Karpas-422 (cell line): Measurements from ENCODE around the gene CFL1. TPM values are rescaled to one million over a fixed set of nuclear protein-coding genes. Genes with fewer than 3 reads are reported as not detected.

Experiments used
- DNase-seq: peaks from one replicate; pipeline ENCODE4 v3.0.0-alpha.2; 2015
- H2AFZ ChIP-seq: fragments of 200-600 bp; sonication (generic); 2 replicates; pipeline ENCODE4 v1.6.1; 2014; ENCODE audit warnings: antibody characterized with exemption, low read length, mixed read lengths
- H3K27ac ChIP-seq: fragments of 200-600 bp; sonication (generic); 2 replicates; pipeline ENCODE4 v1.5.1; 2014; ENCODE audit warnings: mild to moderate bottlenecking, low read length, moderate library complexity
- H3K27me3 ChIP-seq: fragments of 200-600 bp; sonication (generic); 2 replicates; pipeline ENCODE4 v1.6.1; 2014; ENCODE audit warnings: low read length, mixed read lengths
- H3K36me3 ChIP-seq: fragments of 200-600 bp; sonication (generic); 2 replicates; pipeline ENCODE4 v1.6.1; 2014; ENCODE audit warnings: low read length, mixed read lengths; ENCODE audit not compliant: insufficient read depth
- H3K4me1 ChIP-seq: fragments of 200-600 bp; sonication (generic); 2 replicates; pipeline ENCODE4 v1.6.1; 2014; ENCODE audit warnings: mild to moderate bottlenecking, low read length, mixed read lengths
- H3K4me2 ChIP-seq: fragments of 200-600 bp; sonication (generic); 2 replicates; pipeline ENCODE4 v1.6.1; 2014; ENCODE audit warnings: low read length, low read depth, mild to moderate bottlenecking; ENCODE audit not compliant: poor library complexity, severe bottlenecking
- H3K4me3 ChIP-seq: fragments of 200-600 bp; sonication (generic); 2 replicates; pipeline ENCODE4 v1.5.1; 2014; ENCODE audit warnings: mild to moderate bottlenecking, antibody characterized with exemption, low read length, mixed read lengths
- H3K79me2 ChIP-seq: fragments of 200-600 bp; sonication (generic); 2 replicates; pipeline ENCODE4 v1.6.1; 2014; ENCODE audit warnings: mild to moderate bottlenecking, low read length, mixed read lengths
- H3K9ac ChIP-seq: fragments of 200-600 bp; sonication (generic); 2 replicates; pipeline ENCODE4 v1.6.0; 2014; ENCODE audit warnings: low read length
- H3K9me2 ChIP-seq: fragments of 200-600 bp; sonication (generic), shearing (Covaris generic); replicated peaks from 2 replicates; pipeline ENCODE4 v1.6.0; 2014; ENCODE audit warnings: mild to moderate bottlenecking, low read length, moderate library complexity; ENCODE audit not compliant: insufficient read depth
- H3K9me3 ChIP-seq: fragments of 300-700, 200-600 bp; sonication (generic); 2 replicates; pipeline ENCODE4 v1.6.1; 2014; ENCODE audit warnings: low read length, mixed read lengths
- H4K20me1 ChIP-seq: fragments of 200-600 bp; sonication (generic); 2 replicates; pipeline ENCODE4 v1.6.1; 2014; ENCODE audit warnings: mild to moderate bottlenecking, antibody characterized with exemption, low read length, low read depth; ENCODE audit not compliant: insufficient read depth
- total RNA-seq: library from RNA; depleted of rRNA; stranded (reverse); fragments of >200 nt; shearing (Covaris generic); gene quantifications from 2 replicates; pipeline ENCODE4 v1.2.3, GENCODE V29; 2014; ENCODE audit warnings: low replicate concordance; rRNA removed

Gene CFL1
- total RNA-seq, result 514 and 827 TPM in 2 replicates

DNA sequence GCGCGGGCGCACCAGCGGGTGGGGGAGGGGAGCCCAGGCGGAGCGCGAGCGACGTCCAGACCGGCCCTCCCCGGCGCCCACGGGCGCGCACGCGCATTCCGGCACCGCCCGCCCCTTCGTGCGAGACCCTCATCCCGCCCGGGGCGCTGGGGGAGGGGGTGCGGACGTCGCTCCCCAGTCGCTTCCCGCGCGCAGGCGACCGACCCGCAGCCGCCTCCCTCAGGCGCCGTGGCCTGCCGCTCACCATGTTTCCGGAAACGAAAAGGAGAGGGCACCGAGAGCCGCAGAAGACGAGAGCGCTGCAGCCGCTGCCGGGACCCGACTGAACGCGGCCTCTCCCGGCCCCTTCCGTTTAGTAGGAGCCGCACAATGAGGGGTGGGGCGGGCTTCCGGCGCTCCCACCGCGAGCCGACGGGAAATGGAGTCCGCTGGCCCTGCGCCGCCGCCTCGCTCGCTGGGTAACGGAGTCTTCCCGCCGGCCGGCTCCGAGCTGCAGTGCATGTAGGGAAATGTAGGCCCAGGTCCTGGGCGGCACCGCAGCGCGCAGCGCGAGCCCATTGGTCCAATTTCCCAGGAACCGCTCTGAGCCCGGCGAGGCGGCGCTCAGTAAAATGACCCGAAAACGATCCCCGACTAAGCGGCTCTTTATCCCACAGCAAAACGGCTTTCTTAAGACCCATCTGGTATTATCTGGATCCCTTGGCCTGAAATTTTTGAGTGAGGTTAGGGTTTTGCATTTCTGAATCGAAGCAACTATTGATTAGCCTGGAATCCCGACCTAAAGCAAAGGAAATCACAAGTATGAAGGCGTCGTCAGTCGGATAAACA, at the start of gene CFL1:
Gene CFL1, minus strand, starts transcription at position 328 of the 828 bp plus-strand sequence. Its CDS starts 81 bp downstream, at position 247.
- Histone ChIP-seq H3K27ac (peak within 1 kb of the TSS; percentile 92), H3K36me3 (peaks cover 52% of the 10 kb centered on the region), H3K9me2 (no peaks in the 10 kb centered on the region), H3K79me2 (peaks cover 40% of the 10 kb centered on the region), H4K20me1 (peaks cover 38% of the 10 kb centered on the region), H3K27me3 (no peaks in the 10 kb centered on the region), H3K9ac (peak within 1 kb of the TSS; percentile 99), H3K9me3 (no peaks in the 10 kb centered on the region), H3K4me3 (peak within 1 kb of the TSS; percentile 95), H2AFZ (no peak within 1 kb of the TSS), H3K4me1 (peaks cover 34% of the 10 kb centered on the region), H3K4me2 (peak within 1 kb of the TSS; percentile 91)
- DNase-seq, result peak; percentile 99

DNA sequence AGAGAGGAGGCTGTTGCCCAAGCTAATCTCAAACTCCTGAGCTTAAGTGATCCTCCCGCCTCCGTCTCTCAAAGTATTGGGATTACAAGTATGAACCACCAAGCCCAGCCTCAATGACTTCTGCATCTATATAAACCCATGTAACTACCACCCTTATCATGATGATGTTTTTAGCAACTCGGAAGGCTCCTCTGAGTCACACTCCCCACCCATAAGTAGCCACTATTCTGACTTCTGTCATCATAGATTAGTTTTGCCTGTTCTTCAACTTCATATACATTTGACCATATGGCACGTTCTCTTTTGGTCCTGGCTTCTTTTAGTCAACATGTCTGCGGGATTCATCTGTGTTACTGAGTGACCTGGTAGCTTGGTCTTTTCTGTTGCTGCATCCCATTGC, 48.6 kb upstream of the CFL1 start:
- H3K9me2 ChIP-seq, result no peaks in the 10 kb centered on the region
- H3K9ac ChIP-seq, result no peak overlapping the region
- no peaks in the 10 kb centered on the region for H3K36me3 ChIP-seq
- no peak overlapping the region for H3K4me3 ChIP-seq
- H4K20me1 ChIP-seq, result no peaks in the 10 kb centered on the region
- H3K4me2 ChIP-seq, result no peak overlapping the region
- no peaks in the 10 kb centered on the region for H3K79me2 ChIP-seq
- DNase-seq, result no peak
- H2AFZ ChIP-seq, result no peak overlapping the region
- no peaks in the 10 kb centered on the region for H3K27me3 ChIP-seq
- H3K27ac ChIP-seq, result no peak overlapping the region
- no peaks in the 10 kb centered on the region for H3K9me3 ChIP-seq
- H3K4me1 ChIP-seq, result no peaks in the 10 kb centered on the region

GRCh38 chr11:65903715-65904114, 45.7 kb upstream of the CFL1 start:
- Histone ChIP-seq H3K9ac (no peak overlapping the region), H3K4me2 (no peak overlapping the region), H3K36me3 (no peaks in the 10 kb centered on the region), H3K27ac (no peak overlapping the region), H3K9me3 (no peaks in the 10 kb centered on the region), H3K9me2 (no peaks in the 10 kb centered on the region), H3K27me3 (no peaks in the 10 kb centered on the region), H3K4me1 (peaks cover 11% of the 10 kb centered on the region), H2AFZ (no peak overlapping the region), H3K79me2 (no peaks in the 10 kb centered on the region), H3K4me3 (no peak overlapping the region), H4K20me1 (no peaks in the 10 kb centered on the region)
- DNase-seq, result no peak

DNA sequence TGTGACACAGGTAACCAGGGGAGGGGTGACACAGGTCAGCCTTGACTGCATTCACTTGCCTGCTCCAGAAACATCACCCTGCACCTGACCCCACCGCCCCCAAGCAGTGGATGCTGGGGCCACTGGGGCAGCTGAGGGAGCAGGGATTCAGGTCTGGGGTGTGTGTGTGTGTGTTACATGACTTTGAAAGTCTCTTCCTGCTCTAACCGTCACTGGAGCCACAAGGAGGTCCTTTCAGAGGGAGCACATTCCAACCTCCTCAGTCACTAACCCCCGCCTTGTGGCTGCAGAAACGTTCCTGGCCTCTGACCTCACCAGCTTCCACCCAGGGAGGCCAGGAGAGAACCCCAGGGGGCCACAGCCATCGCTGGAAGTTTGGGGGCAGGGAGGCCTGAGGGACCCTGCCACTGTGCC, 45.1 kb upstream of the CFL1 start:
- Histone ChIP-seq H3K79me2 (no peaks in the 10 kb centered on the region), H3K4me1 (peaks cover 11% of the 10 kb centered on the region), H3K9me2 (no peaks in the 10 kb centered on the region), H3K9ac (no peak overlapping the region), H3K27ac (no peak overlapping the region), H3K9me3 (no peaks in the 10 kb centered on the region), H3K4me2 (no peak overlapping the region), H4K20me1 (no peaks in the 10 kb centered on the region), H3K36me3 (no peaks in the 10 kb centered on the region), H2AFZ (no peak overlapping the region), H3K27me3 (no peaks in the 10 kb centered on the region), H3K4me3 (no peak overlapping the region)
- DNase-seq, result no peak

GRCh38 chr11:65900899-65901180, 42.9 kb upstream of the CFL1 start:
- H4K20me1 ChIP-seq, result no peaks in the 10 kb centered on the region
- H3K36me3 ChIP-seq, result no peaks in the 10 kb centered on the region
- peak overlapping the region; percentile 69 for H3K4me2 ChIP-seq
- peaks cover 11% of the 10 kb centered on the region for H3K4me1 ChIP-seq
- no peaks in the 10 kb centered on the region for H3K9me3 ChIP-seq
- H2AFZ ChIP-seq, result no peak overlapping the region
- H3K4me3 ChIP-seq, result no peak overlapping the region
- no peaks in the 10 kb centered on the region for H3K27me3 ChIP-seq
- no peak overlapping the region for H3K9ac ChIP-seq
- DNase-seq, result no peak
- no peak overlapping the region for H3K27ac ChIP-seq
- no peaks in the 10 kb centered on the region for H3K9me2 ChIP-seq
- H3K79me2 ChIP-seq, result no peaks in the 10 kb centered on the region

GRCh38 chr11:65900125-65900898, 42.3 kb upstream of the CFL1 start, which contains the start of gene FOSL1:
Gene FOSL1 (minus strand): TSS chr11:65900388. CDS start chr11:65900339, 49 bp downstream.
- no peak within 1 kb of the TSS for H3K27ac ChIP-seq
- H3K9me2 ChIP-seq, result no peaks in the 10 kb centered on the region
- peak within 1 kb of the TSS; percentile 55; the same call in 1 of the 2 replicates for H3K4me3 ChIP-seq
- peak; percentile 87 for DNase-seq
- H3K4me1 ChIP-seq, result peaks cover 11% of the 10 kb centered on the region
- no peaks in the 10 kb centered on the region for H3K79me2 ChIP-seq
- H3K27me3 ChIP-seq, result no peaks in the 10 kb centered on the region
- H2AFZ ChIP-seq, result no peak within 1 kb of the TSS
- H3K36me3 ChIP-seq, result no peaks in the 10 kb centered on the region
- H3K9me3 ChIP-seq, result no peaks in the 10 kb centered on the region
- H4K20me1 ChIP-seq, result no peaks in the 10 kb centered on the region
- H3K4me2 ChIP-seq, result peak within 1 kb of the TSS; percentile 69
- 0 out of 2 replicates have a peak within 1 kb of the TSS, but pooled peaks have one; percentile 27 for H3K9ac ChIP-seq

GRCh38 chr11:65899356-65900124, 41.6 kb upstream of the CFL1 start:
- Histone ChIP-seq H4K20me1 (no peaks in the 10 kb centered on the region), H3K4me2 (peak overlapping the region; percentile 69), H3K4me1 (peaks cover 11% of the 10 kb centered on the region), H3K4me3 (peak overlapping the region; percentile 55; the same call in 1 of the 2 replicates), H3K27ac (no peak overlapping the region), H2AFZ (no peak overlapping the region), H3K79me2 (no peaks in the 10 kb centered on the region), H3K36me3 (no peaks in the 10 kb centered on the region), H3K9me2 (no peaks in the 10 kb centered on the region), H3K9ac (no peak overlapping the region), H3K9me3 (no peaks in the 10 kb centered on the region), H3K27me3 (no peaks in the 10 kb centered on the region)
- peak; percentile 25 for DNase-seq
